GM23338 (cell line): ENCODE measurements around the gene SORBS1. TPM values are rescaled to one million over a fixed set of nuclear protein-coding genes. Genes with fewer than 3 reads are reported as not detected.

Source experiments
- ATAC-seq: fragments of 200-7000 bp; cut with Tn5 transposase; 3 replicates; pipeline ENCODE4 v1.9.1; 2020
- DNase-seq: peaks from one replicate; pipeline ENCODE4 v3.0.0-alpha.2; 2015; ENCODE audit warnings: low spot score
- H2AFZ ChIP-seq: fragments of 200-600 bp; sonication (generic); 2 replicates; pipeline ENCODE4 v1.8.0; 2016; ENCODE audit warnings: antibody characterized with exemption, mild to moderate bottlenecking, moderate library complexity
- H3F3A ChIP-seq: fragments of 200-600 bp; sonication (generic); replicated peaks from 2 replicates; pipeline ENCODE4 v1.8.0; 2017; ENCODE audit warnings: antibody characterized with exemption, mixed run types, low read depth
- H3K27ac ChIP-seq: fragments of 200-600 bp; sonication (generic); 2 replicates; pipeline ENCODE4 v1.6.1; 2016; ENCODE audit warnings: low read depth
- H3K27me3 ChIP-seq: fragments of 200-600 bp; sonication (generic); 2 replicates; pipeline ENCODE4 v1.8.0; 2016; ENCODE audit warnings: mild to moderate bottlenecking, mixed run types, moderate library complexity; ENCODE audit not compliant: insufficient read depth
- H3K36me3 ChIP-seq: fragments of 200-600 bp; sonication (generic); 2 replicates; pipeline ENCODE4 v1.8.0; 2016; ENCODE audit warnings: mild to moderate bottlenecking; ENCODE audit not compliant: insufficient read depth
- H3K4me1 ChIP-seq: fragments of 200-600 bp; sonication (generic); 2 replicates; pipeline ENCODE4 v1.8.0; 2016; ENCODE audit warnings: mild to moderate bottlenecking, moderate library complexity; ENCODE audit not compliant: insufficient read depth
- H3K4me2 ChIP-seq: fragments of 200-600 bp; sonication (generic); 2 replicates; pipeline ENCODE4 v1.7.1; 2017; ENCODE audit warnings: mixed run types
- H3K4me3 ChIP-seq: fragments of 200-600 bp; sonication (generic); 2 replicates; pipeline ENCODE4 v1.6.1; 2016; ENCODE audit warnings: mixed run types
- H3K79me2 ChIP-seq: fragments of 200-600 bp; sonication (generic); replicated peaks from 2 replicates; pipeline ENCODE4 v1.8.0; 2017; ENCODE audit warnings: mild to moderate bottlenecking; ENCODE audit not compliant: insufficient read depth
- H3K9me2 ChIP-seq: fragments of 200-600 bp; sonication (generic); 2 replicates; pipeline ENCODE4 v1.8.0; 2017; ENCODE audit not compliant: insufficient read depth
- H4K20me1 ChIP-seq: fragments of 200-600 bp; sonication (generic); replicated peaks from 2 replicates; pipeline ENCODE4 v1.8.0; 2017; ENCODE audit warnings: mild to moderate bottlenecking; ENCODE audit not compliant: insufficient read depth
- H3K27ac Mint-ChIP-seq: 2 replicates; pipeline ENCODE4 v1.8.0; 2020; ENCODE audit warnings: inconsistent platforms, mild to moderate bottlenecking, moderate library complexity, mixed read lengths
- H3K27me3 Mint-ChIP-seq: 3 replicates; pipeline ENCODE4 v1.8.0; 2022; ENCODE audit warnings: low read depth, mild to moderate bottlenecking, moderate library complexity, mixed read lengths, inconsistent platforms; ENCODE audit not compliant: insufficient read depth, poor library complexity
- H3K36me3 Mint-ChIP-seq: 3 replicates; pipeline ENCODE4 v1.8.0; 2021; ENCODE audit warnings: low read depth, mild to moderate bottlenecking, inconsistent platforms, moderate library complexity, mixed read lengths
- H3K4me1 Mint-ChIP-seq: 3 replicates; pipeline ENCODE4 v1.8.0; 2020; ENCODE audit warnings: mild to moderate bottlenecking, inconsistent platforms, mixed read lengths
- H3K4me3 Mint-ChIP-seq: 3 replicates; pipeline ENCODE4 v1.8.0; 2021; ENCODE audit warnings: moderate library complexity, mild to moderate bottlenecking, inconsistent platforms, mixed read lengths
- H3K9me3 Mint-ChIP-seq: 3 replicates; pipeline ENCODE4 v1.8.0; 2020; ENCODE audit warnings: moderate library complexity, mild to moderate bottlenecking, inconsistent platforms, mixed read lengths
- CREB1 ChIP-seq: fragments of 250-450 bp; sonication (Bioruptor Pico); IDR thresholded peaks from 2 replicates; pipeline ENCODE4 v1.5.0; 2020; ENCODE audit warnings: low read depth, mild to moderate bottlenecking, moderate library complexity
- CTCF ChIP-seq, 2 experiments: fragments of 200-600 bp in 1 of 2; sonication (generic) in 1 of 2; conservative IDR thresholded peaks; 2 replicates each; pipeline versions ENCODE4 v1.5.1 to v1.6.1; 2016 to 2017; ENCODE audit warnings: antibody characterized with exemption in 2 of 2, low read depth in 2 of 2, mild to moderate bottlenecking in 2 of 2, moderate library complexity in 1 of 2
- EZH2 ChIP-seq: fragments of 200-600 bp; sonication (generic); IDR thresholded peaks from one replicate; pipeline ENCODE4 v1.8.0; 2017; ENCODE audit warnings: antibody characterized with exemption, mild to moderate bottlenecking, low read depth; ENCODE audit not compliant: unreplicated experiment
- EZH2phosphoT487 ChIP-seq: fragments of 200-600 bp; sonication (generic); IDR thresholded peaks from one replicate; pipeline ENCODE4 v1.8.1; 2018; ENCODE audit warnings: antibody characterized with exemption; ENCODE audit not compliant: unreplicated experiment
- JUNB ChIP-seq: IDR thresholded peaks from one replicate; pipeline ENCODE4 v1.6.1; 2016; ENCODE audit warnings: antibody characterized with exemption; ENCODE audit not compliant: unreplicated experiment
- POLR2AphosphoS5 ChIP-seq: IDR thresholded peaks from 2 replicates; pipeline ENCODE4 v1.6.1; 2016; ENCODE audit warnings: antibody characterized with exemption, low read depth
- REST ChIP-seq: IDR thresholded peaks from one replicate; pipeline ENCODE4 v1.6.1; 2018; ENCODE audit warnings: antibody characterized with exemption; ENCODE audit not compliant: unreplicated experiment
- STAT1 ChIP-seq: IDR thresholded peaks from one replicate; pipeline ENCODE4 v1.6.1; 2016; ENCODE audit warnings: antibody characterized with exemption; ENCODE audit not compliant: unreplicated experiment
- polyA plus RNA-seq: library from polyadenylated mRNA; unstranded; fragments of >200 nt; fragmentation: Nextera tagmentation; extraction: Ambion mirVana; gene quantifications from 2 replicates; pipeline ENCODE4 v1.2.1, GENCODE V29; 2016
- total RNA-seq: library from RNA; depleted of rRNA; stranded (reverse); fragments of >200 nt; shearing (Covaris generic); gene quantifications from 2 replicates; pipeline ENCODE4 v1.2.3, GENCODE V29; 2014

SORBS1 gene
- total and polyA plus RNA-seq, 2 experiments from 2014 or later, result 47.7 to 51.5 TPM

- H3K27me3 Mint-ChIP-seq, result peaks cover 11% of the 10 kb centered on the region
- peak overlapping the region; percentile 99 for H3K4me3 ChIP-seq
- H3K4me3 Mint-ChIP-seq, result peak overlapping the region; percentile 97
- no peaks in the 10 kb centered on the region for H3K9me2 ChIP-seq
- peaks cover 4% of the 10 kb centered on the region; the same call in 1 of the 2 replicates for H3K27me3 ChIP-seq
- H4K20me1 ChIP-seq, result peaks cover 18% of the 10 kb centered on the region; the same call in 1 of the 2 replicates
- no peak for TF ChIP-seq JUNB
- TF ChIP-seq POLR2AphosphoS5, result no peak; the same call in 1 of the 2 replicates
- TF ChIP-seq STAT1, result no peak
- TF ChIP-seq CTCF (conservative IDR thresholded peaks at IDR 0.05; ENCODE audit: low read depth in 2 of 2), result no peak
- no peak for TF ChIP-seq REST
- H3K27ac ChIP-seq, result no peak overlapping the region
- no peaks in the 10 kb centered on the region for H3K9me3 Mint-ChIP-seq
- H3K36me3 ChIP-seq, result no peaks in the 10 kb centered on the region
- H3F3A ChIP-seq, result peaks cover 14% of the 10 kb centered on the region; the same call in 1 of the 2 replicates
- H3K27ac Mint-ChIP-seq, result no peak overlapping the region
- H3K79me2 ChIP-seq, result peaks cover 43% of the 10 kb centered on the region
- H2AFZ ChIP-seq, result no peak overlapping the region
- no peaks in the 10 kb centered on the region for H3K36me3 Mint-ChIP-seq
- peaks cover 50% of the 10 kb centered on the region for H3K4me1 Mint-ChIP-seq
- no peak for ATAC-seq
- H3K4me2 ChIP-seq, result peak overlapping the region; percentile 92
- DNase-seq, result no peak
- H3K4me1 ChIP-seq, result peaks cover 51% of the 10 kb centered on the region
These were observed 1.3 kb downstream of the SORBS1 start for GRCh38 chr10:95559896-95560277.

- Histone ChIP-seq H3K27ac (peak overlapping the region; percentile 29), H4K20me1 (peaks cover 18% of the 10 kb centered on the region; the same call in 1 of the 2 replicates), H3K4me3 (peak overlapping the region; percentile 99), H3K4me1 (peaks cover 51% of the 10 kb centered on the region), H3K27me3 (peaks cover 4% of the 10 kb centered on the region; the same call in 1 of the 2 replicates), H3K4me2 (peak overlapping the region; percentile 92), H3F3A (peaks cover 14% of the 10 kb centered on the region; the same call in 1 of the 2 replicates), H3K9me2 (no peaks in the 10 kb centered on the region), H3K36me3 (no peaks in the 10 kb centered on the region), H3K79me2 (peaks cover 47% of the 10 kb centered on the region), H2AFZ (no peak overlapping the region)
- no peaks in the 10 kb centered on the region for H3K36me3 Mint-ChIP-seq
- no peak overlapping the region for H3K27ac Mint-ChIP-seq
- no peaks in the 10 kb centered on the region for H3K9me3 Mint-ChIP-seq
- peak; percentile 61 for DNase-seq
- peaks cover 11% of the 10 kb centered on the region for H3K27me3 Mint-ChIP-seq
- peak overlapping the region; percentile 97 for H3K4me3 Mint-ChIP-seq
- peaks cover 50% of the 10 kb centered on the region for H3K4me1 Mint-ChIP-seq
- peak; percentile 49 for ATAC-seq
- TF ChIP-seq POLR2AphosphoS5 (no peak), EZH2 (no peak), REST (no peak), EZH2phosphoT487 (no peak), STAT1 (no peak), CREB1 (CRISPR knock-in tag) (0 out of 2 replicates have a peak, but pooled peaks have one; percentile 21)
These were observed 1.7 kb downstream of the SORBS1 start for GRCh38 chr10:95559471-95559870.
